Inferior parietal cortex (tissue), 1 donor: ENCODE measurements around the gene IFT122.

Experiments
- DNase-seq: peaks from one replicate; pipeline ENCODE4 v3.0.0-alpha.2; 2016; ENCODE audit errors: extremely low spot score

IFT122 gene

DNA sequence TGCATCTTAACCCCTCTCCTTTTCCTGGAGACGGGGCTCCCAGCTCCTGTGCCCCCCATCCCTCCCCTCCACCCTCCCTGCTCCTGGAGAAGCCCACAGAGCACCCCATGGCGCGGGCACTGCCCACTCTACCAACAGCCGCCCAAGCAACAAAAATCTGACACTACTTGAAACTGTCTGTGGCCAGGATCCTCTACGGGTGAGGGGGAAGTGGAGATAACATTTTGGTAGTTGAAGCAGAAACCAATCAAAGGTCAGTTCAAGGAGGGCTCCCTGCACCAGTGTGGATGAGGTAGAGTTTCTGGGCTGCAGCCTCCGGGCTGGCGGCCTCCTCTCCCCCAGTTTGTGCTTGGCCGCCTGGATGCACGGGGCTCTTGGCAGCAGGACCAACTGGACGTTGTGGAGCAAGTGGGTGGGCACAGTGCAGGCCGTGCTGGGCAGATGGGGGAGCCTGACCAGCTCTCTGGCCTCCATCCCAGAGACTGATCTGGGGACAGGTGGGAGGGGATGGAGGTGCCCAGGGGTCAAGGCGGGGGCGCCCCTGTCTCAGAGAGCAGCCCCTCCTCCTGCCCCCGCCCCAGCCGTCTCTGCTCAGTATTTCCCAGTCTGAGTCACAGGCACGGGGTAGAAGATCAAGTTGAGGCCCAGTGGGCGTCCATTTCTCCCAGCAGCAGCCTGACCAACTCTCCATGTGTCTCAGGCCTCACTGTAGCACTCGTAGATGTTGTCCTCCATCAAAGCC lies 115.8 kb downstream of the IFT122 start:
- no peak for DNase-seq

GRCh38 chr3:129556358-129556695 lies 116.3 kb downstream of the IFT122 start:
- no peak for DNase-seq

DNA sequence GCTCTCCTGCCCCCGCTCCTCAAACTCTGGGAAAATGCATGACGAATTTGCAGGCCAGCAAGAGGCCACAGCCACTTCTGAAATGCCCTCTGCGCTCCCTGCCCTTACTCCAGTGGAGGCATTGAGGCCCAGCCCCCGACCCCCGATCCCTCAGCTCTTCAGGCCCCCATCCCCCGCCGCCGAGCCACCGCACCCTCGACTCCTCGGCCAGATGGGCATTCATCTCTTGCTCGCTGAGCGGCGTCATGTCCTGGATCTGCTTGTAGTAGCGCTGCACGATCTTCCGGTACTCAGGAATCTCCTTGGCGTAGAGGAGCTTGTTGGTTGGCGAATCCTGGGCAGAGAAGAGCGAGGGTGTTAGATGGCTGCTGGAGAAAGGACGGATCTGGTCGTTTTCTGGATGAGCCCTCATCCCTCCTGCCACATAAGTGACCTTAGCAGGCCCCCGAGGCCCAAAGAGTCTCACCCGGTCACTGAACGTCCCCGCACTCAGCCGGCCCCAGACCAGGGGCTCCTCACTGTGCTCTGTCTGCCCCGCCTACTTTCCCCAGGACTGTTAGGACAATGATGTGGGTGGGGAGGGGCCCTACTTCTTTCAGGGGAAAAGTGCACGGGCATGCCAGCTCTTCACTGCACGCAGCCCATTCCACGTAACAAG lies 117.0 kb downstream of the IFT122 start:
- DNase-seq = no peak

GRCh38 chr3:129557548-129557894 lies 117.5 kb downstream of the IFT122 start:
- peak; percentile 43 for DNase-seq

DNA sequence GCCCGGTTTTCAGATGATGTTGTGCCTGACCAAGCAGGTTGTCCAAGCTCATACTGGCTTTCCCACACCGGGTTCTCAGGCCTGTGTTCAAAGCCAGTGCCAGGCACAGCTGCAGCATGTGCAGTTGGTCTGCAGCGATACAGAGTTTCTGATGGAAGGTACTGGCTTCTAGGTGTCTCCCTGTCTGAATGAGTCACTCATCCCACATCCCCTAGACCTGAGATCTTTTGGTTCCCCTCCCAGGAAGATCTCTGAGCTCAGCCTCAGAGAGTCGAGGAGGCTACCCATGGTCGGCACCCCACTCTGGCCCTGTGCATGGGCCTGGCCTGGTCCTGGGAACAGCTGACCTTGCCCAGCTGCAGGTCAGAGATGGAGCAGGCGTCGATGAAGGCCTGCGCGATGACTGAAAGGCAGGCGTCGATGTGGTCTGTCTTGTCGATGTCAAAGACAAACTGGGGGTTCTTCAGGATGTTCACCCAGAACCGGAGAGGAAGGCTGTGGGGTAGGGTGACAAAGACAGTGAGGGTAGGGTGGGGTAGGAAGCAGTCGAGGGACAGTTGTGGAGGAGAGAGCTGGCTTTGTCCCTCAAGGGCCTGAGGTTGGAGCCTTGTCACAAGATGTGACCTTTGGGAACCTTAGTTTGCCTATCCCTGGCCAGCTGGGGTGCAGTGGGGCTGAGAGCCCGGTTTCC lies 118.2 kb downstream of the IFT122 start:
- DNase-seq = no peak

DNA sequence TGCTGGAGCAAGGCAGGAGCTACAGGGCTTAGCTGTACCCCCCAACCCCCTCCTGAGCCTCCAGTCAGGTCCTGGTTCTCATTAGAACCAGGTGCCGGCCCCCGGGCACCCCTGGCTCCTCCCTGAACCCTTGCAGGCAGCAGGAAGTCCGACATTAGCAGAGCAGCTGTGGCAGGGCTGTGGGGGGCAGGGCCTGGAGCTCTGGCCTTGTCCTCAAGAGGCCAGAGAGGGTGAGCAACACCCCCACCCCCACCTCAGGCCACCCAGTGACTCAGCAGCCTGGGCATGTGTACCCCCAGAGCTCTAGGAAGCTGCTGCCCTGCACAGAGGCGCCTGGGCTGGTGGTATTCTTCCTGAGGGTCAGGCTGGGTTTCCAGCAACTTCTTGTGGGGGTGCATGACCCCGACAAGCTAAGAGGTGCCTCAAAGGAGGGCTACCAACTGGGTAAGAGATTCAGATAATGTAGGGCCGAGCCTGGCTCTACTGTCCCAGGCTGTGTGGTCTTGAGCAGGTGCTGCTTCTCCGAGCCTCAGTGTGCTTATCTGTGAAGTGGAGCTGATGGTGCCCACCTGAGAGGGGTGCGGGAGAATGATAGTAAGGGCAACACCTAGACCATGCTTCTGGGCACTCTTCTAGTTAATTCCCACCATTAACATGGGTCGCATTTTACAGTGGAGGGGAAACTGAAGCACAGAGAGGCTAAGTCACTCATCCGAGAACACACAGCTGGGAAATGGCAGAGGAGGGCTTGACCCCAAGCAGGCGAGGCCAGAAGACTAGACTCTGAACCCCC lies 118.9 kb downstream of the IFT122 start:
- DNase-seq = no peak

- DNase-seq = no peak
Observed at GRCh38 chr3:129559565-129560079, 119.6 kb downstream of the IFT122 start.

DNA sequence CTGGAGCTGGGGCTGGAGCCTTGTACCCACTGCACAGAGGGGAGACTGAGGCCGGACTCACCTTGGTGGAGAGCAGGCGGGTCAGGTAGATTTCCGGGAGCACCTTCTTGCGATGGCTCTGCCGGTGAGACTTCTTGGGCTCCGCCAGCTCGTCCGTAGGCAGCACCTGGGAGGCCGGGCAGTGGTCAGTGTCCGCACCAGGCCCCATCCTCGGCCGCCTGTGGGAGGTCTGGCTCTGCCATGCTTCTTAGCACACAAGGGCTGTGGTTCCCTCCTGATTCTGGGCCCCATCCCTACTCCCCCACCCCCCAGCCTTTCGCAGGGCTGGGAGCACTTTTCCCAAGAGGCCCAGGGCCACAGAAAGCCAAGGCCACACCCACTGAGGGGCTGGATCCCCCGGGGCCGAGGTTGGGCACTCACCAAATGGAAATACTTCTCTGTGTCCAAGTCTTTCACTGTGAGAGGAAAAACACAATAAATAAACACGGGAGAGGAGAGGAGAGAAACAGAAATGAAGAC lies 120.3 kb downstream of the IFT122 start:
- DNase-seq = no peak

DNA sequence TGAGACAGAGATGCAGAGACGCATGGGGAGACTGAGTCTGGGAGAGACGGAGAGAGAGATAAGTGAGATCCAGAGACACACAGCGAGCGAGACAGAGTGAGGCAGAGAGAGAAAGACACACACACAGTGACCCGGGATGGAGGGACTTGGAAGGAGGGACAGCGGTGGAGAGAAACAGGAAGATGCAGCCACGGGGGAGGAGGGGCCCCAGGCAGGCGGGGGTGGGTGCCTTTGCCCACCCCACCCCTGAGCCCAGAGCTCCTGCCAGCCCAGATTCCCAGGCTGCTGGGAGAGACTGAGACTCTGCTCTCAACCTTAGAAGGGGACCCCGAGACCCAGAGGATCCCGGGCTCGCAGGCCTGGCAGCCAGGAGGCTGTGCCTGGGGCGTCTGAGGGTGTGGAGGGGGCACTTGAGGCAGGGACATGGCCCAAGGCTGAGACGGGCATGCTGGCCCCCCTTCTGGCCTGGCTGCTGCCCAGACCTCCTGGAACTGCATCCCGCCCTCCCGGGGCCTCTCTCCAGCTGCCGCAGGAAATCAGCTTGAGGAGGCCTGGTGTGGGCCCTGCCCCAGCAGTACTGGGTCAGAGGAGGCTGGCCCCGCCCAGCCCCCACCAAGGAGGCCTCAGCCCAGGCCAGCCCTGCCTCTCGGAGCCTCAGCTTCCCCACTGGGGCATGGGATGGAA lies 121.0 kb downstream of the IFT122 start:
- DNase-seq = no peak

DNA sequence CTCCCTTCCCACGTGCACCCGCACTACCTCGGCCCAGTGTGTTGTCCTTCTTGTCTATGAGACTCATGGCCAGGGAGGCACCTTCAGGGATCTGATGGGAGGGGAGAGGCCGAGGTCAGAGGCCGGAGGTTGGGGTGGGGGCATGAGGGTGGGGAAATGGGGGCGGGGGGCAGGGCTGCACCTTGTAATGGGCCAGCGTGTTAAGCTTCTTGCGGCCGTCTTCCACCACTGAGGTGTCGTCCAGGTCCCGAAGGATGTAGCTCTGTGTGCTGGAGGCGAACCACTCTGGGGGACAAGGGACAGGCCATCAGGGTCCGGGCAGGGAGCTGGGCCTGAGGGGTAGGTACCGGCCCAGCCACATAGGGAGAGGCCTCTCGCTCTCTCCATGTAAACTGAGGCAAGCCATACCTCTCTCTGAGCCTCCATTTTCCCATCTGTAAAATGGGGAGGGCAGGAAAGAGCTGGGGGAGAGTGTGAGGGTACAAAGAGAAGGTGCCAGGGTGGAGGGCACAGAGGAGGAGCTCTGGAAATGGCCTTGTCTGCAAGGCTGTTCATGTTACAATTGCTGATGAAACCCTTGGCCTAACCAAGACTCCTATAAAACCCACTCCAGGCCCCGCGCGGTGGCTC lies 121.7 kb downstream of the IFT122 start:
- no peak for DNase-seq

DNA sequence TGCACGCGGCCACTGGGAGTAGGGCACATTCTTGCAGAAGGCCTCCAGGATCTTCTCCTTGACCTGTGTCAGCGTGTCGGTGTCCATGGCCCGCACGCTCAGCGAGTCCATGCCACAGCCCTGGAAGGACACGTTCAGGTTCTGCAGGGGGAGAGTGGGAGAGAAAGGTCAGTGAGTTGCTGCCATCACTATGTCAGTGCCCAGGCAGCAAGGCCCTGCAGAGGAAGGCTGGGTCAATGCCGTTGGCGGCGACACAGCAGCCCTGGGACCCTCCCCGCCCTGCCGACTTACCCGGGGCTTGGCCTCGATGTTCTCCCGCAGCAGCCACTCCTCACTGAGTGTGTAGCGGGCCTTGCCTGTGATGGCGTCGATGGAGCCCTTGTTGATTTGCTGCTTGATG lies 122.8 kb downstream of the IFT122 start:
- no peak for DNase-seq

- no peak for DNase-seq
Observed at GRCh38 chr3:129563332-129563731, 123.3 kb downstream of the IFT122 start.

GRCh38 chr3:129563850-129564535 lies 124.0 kb downstream of the IFT122 start:
- no peak for DNase-seq

DNA sequence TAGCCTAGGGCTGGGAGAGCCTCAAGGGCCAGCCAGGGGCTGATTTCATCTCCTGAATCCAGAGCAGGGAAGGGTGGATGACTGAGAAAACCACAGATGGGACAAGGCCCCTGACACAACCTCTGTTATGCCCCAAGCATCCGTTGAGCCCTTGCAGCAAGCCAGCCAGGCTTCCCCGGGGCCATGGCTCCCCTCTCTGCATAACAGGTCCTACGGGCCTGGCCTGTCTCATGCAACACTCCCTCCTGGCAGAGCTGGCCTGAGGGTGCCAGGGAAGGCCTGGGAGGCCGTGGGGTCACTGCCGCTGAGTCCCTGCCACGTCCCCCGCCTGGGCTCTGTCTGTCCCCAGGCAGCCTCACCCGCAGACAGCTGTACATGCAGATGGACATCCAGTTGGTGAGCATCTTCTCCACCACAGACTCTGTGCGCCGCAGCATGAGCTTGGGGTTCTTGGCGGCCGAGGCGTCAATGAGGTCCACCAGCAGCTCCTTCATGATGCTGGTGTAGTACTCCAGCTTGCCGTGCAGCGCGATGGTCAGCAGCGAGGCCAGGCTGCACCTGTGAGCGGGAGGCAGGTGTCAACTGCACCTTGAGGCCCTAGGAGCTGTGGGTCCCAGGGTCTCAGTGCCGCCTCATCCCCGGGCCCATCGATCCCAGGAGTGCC lies 125.1 kb downstream of the IFT122 start:
- DNase-seq = no peak

DNA sequence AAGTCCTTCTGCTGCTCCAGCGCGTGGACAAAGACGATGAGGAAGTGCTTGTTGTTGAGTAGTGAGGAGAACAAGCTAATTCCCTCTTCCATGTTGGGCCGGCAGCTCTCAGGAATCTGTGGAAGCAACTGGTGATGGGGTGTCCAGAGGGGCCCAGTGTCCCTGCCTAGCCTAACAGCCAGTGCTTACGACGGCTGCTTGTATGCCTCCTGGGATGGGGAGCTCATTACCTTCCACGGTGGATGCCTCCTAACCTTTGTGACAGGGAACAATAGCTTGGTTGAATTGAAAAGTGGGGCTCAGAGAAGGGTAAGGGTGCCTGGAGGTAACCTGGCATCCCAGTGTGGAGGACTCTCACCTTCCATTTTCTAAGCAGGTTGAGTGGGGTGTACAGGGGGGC lies 125.9 kb downstream of the IFT122 start:
- no peak for DNase-seq

- DNase-seq = no peak
Observed at GRCh38 chr3:129567176-129567705, 127.2 kb downstream of the IFT122 start.

- no peak for DNase-seq
Observed at GRCh38 chr3:129567939-129568338, 127.9 kb downstream of the IFT122 start.

DNA sequence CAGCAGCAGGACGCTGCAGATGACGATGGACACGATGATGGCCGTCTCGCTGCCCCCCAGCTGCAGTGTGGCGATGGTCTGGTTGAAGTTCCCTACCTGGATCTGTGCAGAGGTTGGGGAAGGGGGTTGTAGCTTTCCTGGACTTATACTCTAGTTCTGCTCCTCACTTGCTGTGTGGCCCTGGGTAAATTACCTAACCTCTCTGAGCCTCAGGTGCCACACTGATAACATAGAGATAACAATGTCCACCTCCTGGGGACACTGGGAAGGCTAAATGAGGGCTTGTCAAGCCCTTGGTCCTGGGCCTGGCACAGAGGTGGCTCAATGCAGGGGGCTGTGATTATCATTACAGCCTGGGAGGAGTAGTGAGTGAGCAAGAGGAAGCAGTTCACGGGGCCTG lies 129.8 kb downstream of the IFT122 start:
- no peak for DNase-seq
